T1000 (cell line): Measurements from ENCODE around the gene TPPP.
"Not testable (repeated sequence)": the region's sequence is repeated elsewhere in the genome, so short reads cannot be mapped to it uniquely, and the experiment has no call there.

Experiments
- DNase-seq: peaks from one replicate; lab custom pipeline; 2025; ENCODE audit warnings: mixed read lengths; lab: John Stamatoyannopoulos, UW

TPPP gene

DNA sequence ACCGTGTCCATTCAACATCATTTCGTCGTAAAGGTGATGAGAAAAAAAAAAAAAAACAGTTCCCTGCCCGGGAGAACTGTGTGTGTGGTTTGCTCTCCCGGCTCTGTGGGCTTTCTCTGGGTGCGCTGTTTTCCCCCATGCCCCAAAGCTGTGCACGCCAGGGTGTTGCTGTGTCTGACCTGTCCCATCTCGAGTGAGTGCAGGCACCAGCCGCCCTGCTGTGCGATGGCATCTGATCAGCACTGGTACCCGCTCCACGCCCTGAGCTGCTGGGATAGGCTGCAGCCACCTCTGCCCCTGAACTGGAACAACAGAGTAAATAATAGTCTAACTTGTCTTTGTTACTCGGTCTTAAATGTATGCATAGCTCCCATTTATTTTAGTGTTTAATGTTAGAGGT lies 47.7 kb downstream of the TPPP start:
- no peak for DNase-seq

DNA sequence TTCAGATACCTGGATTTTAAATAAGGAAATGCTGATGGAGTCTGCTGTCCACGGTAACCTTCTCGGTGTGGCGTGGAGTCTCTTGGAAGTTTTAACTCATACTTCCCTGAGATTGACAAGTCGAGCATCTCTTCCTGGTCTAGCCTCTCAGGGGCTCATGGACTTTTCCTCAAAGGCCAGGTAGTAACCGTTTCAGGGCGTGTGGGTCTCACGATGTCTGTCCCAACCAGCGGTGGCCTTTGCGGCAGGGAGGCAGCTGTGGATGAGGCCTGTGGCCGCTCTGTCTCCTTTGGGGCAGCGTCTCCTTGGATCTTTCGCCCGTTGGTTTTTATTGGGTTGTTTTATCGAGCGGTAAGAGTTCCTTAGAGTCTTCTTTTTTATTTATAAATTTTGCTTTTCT lies 48.2 kb downstream of the TPPP start:
- DNase-seq = no peak

DNA sequence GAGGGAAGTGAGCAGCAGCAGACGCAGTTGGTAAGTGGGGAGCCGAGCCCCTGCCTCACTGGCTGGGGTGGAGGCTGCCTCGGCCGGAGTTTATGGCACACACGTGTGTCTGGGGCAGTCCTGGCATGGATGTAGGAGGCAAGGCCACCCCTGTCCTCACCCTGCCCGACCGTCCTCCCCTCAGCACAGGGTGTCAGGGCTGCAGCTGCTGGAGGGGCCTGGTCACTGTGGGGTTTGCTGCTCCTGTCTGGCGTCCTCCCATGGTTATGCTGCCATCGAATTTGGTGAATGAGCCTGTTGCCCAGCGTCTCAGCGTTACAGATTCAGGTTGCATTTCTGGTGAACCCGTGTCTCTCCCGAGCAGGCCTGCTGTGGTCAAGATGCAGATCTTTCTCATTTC lies 48.6 kb downstream of the TPPP start:
- DNase-seq = no peak

DNA sequence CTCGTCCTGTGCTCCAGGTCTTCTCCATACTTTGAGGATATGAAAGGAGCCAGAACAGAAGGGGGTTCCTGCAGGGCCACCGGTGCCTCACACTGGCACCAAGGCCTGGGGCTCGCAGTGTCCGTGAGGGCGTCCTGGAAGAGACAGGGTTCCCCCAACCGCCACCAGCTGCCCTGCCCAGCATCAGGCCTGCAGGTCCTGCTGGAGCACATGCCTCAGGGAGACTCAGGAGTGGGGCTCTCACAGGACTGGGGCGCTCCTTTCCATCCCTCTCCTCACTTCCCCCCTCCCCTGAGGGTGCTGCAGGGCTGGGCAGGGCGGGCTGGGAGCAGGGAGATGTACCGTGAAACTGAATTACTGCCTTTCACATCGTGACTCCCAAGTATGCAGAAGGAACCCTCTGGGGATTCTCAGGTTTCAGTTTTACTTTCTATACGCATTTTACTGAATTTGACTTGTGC lies 49.3 kb downstream of the TPPP start:
- DNase-seq = no peak

DNA sequence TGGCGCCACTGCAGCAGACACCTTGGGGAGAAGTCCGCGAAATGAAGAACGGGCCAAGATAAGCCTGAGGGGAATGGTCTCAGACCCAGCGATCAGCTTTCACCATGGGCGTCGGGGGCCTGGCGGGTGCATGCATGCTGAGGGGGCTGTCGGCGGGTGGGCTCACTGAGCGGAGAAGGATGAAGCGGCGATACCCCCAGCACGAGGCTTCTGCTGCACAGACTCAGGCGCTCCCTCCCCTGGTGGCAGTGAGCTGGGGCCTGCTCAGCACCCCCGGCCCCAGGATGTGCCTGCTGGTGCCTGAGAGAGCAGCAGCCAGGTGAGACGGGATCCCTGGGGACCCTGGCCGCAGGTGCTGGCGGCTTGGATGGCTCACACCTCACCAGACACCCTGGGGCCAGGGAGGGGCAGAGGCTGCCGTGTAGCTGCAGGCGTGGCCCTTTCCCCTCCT lies 49.8 kb downstream of the TPPP start:
- DNase-seq = no peak

DNA sequence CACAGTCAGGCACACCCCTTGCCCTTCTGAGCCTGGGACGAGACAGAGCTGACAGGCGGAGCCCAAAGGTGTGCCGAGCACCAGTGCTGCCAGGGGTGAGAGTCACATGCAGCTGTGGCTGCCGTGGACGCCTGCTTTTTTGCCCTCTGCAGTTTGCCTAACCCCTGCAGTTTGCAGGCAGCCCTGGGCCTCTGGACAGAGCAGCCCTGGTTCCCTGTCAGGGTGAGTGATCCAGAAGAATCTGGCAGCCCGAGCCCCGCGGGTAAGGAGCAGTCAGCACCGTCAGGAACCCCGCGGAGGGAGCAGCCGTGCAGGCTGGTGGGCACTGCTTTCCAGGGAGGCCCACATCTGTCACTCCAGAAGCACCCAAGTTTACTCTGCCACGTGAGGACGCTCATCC lies 50.7 kb downstream of the TPPP start:
- no peak for DNase-seq

DNA sequence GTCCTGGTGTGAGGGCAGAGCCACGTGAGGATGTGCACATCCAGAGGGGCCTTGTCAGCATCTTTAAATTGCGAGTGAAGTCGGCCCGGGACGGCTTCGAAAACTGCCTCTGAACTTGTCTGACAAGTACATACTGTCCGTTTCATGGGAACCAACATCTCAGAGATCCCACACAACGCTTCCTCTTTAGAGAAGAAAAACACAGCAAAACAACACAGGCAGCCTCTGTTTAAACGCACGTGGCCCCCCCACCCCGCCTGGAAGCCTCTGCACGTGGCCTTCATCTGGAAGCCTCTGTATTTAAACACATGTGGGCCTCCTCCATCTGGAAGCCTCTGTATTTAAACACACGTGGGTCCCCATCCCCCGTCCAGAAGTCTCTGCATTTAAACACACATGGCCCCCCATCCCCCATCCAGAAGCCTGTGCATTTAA lies 51.8 kb downstream of the TPPP start:
- DNase-seq = no peak

DNA sequence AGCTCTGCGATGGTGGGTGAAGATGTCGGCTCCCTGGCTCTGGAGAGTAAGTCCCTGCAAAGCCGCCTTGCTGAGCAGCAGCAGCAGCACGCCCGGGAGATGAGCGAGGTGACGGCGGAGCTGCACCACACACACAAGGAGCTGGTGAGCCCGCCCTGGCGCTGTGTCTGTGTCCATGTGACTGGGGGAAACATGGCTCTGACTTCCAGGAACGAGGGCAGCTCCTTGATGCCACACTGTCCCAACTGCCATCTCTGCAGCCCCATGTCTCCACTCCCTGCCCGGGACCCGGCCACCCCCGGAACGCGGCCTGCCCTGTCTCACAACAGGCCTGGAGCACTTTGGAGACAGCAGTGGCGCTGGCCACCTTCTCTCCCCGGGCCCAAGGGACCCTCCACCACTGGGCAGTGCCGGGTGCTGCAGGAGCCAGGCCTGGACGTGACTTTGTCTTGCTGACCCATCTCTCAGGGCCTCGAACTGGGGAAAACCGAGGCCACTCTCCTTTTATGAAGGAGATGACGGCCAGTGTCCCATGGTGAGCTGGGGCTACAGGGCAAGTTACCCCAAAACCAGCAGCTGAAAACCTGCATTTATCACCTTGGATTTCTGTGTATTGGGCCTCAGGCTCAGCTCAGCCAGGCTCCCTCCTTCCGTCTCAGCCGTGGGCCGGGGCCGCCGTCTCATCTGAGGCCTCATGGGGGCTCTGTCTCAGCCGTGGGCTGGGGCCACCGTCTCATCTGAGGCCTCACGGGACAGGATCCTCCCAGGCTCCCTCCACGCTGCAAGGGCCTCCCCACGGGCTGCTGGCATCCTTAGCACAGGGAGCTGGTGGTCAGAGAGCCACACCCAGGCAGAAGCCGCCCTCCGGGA lies 52.5 kb downstream of the TPPP start:
- no peak for DNase-seq

DNA sequence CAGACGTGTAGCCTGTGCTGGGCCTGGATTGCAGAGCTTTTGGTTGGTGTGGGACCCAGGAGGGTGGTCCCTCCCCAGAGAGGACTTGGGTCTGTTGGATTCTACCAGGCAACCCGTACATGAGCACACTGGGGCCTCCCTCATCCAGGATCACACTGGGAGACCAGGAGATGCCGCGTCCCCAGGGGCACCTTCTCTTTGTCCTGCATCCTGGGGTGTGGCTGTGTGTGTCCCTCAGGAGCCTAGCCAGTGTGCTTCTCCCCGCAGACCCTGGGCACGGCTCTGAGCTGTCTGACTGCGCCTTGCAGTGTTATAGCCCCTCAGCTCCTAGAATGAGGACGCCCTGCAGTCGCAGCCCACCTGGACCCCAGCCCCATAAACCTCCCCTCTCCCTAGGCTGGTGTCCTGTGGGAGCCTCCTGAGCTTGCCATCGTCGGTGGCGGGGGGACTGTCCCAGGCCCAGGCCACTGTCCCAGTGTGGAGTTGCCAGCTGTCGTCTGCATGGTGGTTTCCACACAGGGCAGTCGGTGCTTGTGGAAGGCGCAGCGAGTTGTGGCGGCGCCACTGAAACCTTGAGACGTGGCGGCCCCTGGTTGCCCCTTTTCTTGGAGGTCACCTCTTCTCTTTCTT lies 53.5 kb downstream of the TPPP start:
- DNase-seq = no peak

DNA sequence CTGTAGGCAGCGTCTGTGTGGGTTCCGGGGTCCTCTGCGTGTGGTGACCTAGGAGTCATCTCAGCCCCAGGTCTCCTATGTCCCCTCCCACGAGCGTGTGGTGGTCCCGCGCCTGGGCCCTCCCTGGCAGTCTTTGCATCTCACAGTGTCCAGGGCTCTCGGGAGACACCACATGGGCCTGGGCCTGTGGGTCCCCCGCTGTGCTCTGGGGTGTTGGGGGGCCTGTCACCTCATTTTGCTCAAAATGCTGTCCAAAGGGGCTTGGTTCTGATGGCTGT lies 54.0 kb downstream of the TPPP start:
- no peak for DNase-seq

DNA sequence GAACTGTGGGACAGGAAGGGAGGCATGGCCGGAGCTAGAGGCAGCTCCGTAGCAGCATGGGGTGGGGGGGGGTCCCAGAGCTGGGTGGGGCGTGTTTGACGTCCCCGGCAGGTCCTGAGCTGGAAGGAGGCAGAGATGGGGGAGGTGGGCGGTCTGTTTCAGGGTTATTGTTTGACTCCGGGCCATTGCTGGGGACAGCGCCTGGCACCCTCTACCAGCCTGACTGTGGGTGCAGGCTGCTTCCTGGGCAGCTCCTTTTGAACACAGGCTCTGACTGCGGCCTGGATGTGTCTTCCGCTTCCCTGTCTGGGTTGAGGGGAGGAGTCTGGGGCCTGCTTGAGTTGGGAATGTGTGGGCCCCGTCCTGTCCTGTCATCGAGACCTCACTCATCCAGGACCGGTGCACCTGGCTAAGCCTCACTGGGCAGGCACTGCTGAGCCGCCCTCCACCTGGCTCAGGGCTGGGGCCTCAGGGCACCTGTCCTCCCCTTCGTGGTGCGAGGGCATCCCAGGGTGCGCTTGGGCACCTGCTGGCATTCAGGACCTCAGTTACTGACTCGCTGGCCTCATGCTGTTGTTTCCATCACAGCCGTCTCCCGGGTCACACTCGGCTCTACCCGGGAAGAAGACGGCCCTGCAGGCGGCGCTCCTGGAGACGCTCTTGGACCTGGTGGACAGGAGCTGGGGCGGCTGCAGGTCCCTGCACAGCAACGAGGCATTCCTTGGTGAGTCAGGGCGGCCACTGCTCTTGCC lies 54.5 kb downstream of the TPPP start:
- DNase-seq = no peak

DNA sequence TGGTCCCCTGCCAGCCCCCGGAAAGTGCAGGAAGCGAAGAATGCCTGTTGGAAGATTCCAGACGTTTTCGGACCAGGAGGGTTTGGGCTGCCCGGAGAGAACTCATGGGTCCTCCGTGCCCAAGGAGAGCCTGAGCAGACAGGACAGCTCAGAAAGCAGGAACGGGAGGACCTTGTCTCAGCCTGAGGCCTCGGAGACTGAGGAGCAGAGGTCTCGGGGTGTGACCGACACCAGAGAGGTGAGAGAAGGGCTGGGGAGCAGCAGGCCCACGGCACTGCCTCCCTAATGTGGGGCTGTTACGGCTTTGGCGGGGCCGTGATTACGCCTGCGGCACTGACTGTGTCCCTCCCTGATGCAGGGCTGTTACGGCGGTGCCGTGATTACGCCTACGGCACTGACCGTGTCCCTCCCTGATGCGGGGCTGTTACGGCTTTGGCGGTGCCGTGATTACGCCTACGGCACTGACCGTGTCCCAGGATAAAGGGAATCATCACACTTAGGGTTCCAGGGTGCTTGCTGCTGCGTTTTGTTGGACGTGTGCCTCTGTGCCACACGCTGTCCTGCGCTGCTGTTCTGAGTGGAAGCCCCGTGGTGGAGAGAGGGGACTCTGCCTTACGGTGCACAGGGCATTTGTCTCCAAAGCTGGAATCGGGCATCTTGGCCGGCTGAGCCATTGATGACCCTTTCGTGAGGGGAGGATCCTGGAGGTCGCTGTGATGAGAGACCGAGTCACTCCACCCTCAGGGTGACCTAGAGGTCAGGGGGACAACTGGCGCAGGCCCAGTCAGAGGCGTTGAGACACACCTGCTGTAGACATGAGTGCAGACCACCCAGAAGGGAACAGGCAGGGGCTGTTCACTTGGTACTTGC lies 55.3 kb downstream of the TPPP start:
- no peak for DNase-seq

DNA sequence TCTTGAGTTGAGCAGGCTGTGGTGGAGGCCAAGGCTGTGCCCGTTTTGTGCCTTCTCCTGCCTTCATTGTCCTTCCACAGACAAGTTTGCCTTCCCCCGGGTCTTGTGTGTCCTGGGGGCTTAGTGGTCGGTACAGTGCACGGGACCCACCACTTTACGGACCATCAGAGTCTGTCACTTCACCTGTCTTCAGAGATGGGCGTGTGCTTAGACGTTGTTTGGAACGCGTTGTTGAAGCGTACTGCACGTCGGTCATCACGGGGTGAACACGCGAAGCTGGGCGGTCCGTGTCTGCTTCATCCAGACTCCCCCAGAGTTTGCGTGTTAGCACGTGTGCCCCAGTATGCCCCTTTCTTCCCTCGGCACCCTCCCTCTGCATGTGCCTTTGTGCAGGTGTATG lies 56.2 kb downstream of the TPPP start:
- DNase-seq = no peak

DNA sequence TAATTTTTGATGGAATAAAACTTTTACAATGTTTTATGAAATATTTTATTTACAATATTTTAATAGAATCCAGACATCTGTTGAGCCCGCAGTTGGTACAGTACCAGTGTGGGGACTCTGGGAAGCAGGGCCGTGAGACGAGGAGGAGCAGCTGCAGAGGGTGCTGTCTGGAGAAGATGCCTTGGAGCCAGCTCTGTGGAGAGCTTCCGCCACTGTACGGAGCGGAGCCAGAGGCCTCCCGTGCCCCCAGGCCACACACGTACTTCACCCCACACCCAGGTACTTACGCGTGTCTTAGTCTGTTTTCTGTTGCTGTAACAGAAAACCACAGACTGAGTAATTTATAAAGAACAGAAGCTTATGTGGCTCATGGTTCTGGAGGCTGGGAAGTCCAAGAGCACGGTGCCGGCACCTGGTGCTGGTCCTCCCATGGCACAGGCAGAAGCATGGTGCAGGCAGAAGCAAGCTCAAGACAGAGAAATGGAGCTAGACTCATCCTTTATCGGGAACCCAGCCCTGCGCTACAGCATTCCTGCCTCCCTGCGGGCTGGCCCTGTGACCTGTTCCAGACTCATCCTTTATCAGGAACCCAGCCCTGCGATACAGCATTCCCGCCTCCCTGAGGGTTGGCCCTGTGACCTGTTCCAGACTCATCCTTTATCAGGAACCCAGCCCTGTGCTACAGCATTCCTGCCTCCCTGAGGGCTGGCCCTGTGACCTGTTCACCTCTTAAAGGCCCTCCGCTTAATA lies 57.7 kb downstream of the TPPP start:
- no peak for DNase-seq

DNA sequence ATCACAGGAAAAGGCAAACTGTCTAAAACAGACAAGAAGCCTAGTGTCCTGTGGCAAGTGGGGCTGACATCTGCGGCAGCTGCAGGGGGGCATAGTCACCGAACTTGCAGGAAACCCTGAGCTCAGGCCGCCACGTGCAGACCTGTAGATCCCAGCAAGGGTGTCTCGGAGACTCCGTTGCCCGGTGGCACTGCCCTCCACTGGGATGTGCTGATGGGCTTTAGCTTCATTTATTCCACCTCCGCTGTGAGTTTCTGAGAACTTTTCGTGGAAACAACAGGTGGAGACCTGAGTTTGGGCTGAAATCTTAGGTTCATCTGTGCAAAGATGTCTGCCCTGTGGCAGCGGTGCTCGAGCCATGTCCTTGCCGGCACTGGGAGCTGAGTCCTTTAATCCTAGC lies 59.0 kb downstream of the TPPP start:
- DNase-seq = no peak

DNA sequence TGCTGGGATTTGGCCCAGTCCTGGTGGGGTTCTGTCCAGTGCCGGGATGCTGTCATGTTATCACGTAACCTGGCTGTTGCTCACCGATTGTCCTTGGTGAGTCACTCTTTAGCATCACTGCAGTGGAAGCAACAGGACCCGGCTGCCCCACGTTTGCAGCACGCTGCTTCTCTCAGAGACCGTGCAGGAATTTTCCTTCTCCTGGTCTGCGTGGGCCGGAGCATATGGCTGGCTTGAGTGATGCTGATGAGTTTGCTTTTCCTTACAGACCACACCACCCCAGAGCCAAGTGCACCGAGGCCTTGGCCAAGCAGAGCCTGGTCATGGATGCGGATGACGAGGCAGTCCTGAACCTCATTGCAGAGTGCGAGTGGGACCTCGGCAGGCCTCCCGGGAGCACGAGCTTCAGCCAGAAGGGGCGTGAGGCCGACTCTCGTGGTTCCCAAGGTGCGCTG lies 59.6 kb downstream of the TPPP start:
- DNase-seq = no peak

DNA sequence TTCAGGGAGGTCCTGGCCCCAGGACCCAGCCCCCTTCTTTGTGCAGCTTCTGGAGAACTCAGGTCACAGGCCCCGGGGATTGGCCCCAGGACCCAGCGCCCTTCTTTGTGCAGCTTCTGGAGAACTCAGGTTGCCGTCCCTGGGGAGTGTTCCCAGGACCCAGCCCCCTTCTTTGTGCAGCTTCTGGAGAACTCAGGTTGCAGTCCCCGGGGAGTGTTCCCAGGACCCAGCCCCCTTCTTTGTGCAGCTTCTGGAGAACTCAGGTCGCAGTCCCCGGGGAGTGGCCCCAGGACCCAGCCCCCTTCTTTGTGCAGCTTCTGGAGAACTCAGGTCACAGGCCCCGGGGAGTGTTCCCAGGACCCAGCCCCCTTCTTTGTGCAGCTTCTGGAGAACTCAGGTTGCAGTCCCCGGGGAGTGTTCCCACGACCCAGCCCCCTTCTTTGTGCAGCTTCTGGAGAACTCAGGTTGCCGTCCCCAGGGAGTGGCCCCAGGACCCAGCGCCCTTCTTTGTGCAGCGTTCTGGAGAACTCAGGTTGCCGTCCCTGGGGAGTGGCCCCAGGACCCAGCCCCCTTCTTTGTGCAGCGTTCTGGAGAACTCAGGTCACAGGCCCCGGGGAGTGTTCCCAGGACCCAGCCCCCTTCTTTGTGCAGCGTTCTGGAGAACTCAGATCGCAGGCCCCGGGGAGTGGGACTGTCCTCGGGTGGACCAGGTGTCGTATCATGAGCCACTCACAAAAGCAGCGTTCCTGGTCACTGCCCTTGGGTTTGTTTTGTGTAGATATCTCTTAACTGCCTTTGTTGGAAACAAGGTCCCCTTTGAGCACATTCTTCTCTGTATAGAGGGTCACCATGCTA lies 64.6 kb downstream of the TPPP start:
- DNase-seq = not testable (repeated sequence)

DNA sequence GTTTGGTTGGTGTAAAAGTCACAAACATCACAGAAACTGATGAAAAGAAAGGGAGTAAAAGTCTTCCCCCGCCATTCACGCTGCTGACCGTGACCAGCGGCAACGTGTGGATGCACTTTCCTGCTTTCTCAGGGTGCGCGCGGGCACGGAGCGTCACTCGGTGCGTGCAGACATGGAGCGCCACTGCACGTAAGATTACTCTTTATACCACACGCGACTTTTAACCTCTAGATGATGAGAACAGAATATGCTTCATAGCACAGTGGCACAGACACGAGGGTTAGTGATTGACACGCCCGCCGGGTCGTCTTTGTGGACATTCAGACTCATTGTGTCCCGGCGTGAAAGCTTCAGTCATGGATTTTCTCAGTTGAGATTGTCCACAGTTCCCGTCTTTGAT lies 65.3 kb downstream of the TPPP start:
- DNase-seq = no peak

DNA sequence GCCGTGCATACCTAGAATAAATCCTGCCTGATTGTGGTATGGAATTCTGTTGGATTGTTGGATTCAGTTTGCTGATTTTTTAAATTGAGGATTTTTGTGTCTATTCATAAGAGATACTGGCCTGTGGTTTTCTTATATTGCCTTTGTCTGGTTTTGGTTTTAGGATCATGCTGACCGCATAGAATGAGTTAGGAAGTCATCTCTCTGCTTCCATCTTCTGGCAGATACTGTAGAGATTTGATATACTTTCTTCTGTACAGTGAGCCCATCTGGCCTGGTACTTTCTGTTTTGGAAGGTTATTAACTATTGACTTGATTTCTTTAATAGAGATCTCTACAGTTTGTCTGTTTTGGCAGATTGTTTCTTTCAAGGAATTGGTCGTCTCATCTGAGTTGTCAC lies 66.3 kb downstream of the TPPP start:
- DNase-seq = no peak

DNA sequence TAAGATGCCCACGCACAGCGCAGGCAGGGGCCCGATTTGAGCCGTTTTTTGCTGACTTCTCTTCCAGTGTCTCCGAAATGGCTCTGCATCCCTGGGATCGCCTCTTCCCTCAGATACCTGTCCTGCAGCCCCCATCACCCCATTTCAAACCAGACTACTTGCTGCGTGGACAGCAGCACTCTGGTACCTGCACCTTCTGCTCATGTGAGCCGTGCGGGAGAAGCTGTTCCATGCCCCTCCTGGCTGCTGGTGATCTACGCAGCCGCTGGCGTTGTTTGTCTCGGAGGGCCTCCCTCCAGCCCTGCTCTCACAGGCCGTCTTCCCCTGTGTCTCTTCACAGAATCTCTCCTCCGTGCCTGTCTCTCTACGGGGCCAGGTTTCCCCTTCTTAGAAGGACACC lies 67.6 kb downstream of the TPPP start:
- DNase-seq = no peak

DNA sequence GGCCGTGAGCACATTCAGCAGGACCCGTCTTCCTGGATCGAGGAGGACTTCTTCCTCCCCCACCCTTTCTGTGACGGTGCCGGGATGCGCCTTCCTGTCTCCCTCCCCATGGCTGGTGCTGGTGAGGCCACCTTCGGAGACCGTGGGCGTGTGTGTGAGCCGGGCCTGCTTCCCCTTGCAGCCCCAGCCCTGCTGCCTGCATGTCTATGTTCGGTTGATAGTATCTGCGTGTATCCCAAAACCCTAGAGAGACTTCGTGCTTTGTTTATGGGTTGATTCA lies 68.3 kb downstream of the TPPP start:
- DNase-seq = no peak
